ENCODE data around the gene ILKAP. TPM values are rescaled to one million over a fixed set of nuclear protein-coding genes. Genes with fewer than 3 reads are reported as not detected.

Gene ILKAP
- total and polyA plus RNA-seq, 2 donors (not counting 1 experiment from before 2014, with no cell fraction given) = 27.9 to 31.3 TPM

- no peaks in the 10 kb centered on the region for H3K36me3 ChIP-seq (ENCODE audit: control insufficient read depth, insufficient read depth, low read length)
- H4K20me1 ChIP-seq (ENCODE audit: control insufficient read depth, extremely low read depth, insufficient read depth, low read length) = no peaks in the 10 kb centered on the region
- H3K4me2 ChIP-seq (ENCODE audit: extremely low read depth, insufficient read depth, low read length) = no peak overlapping the region
- no peak overlapping the region for H3K27ac ChIP-seq (ENCODE audit: insufficient read depth, low read length)
- DNase-seq (ENCODE audit: low read depth in 2 of 2) = no peak
- TF ChIP-seq CTCF (conservative IDR thresholded peaks at IDR 0.05 in 1 of 2, IDR thresholded peaks at IDR 0.05 in 1 of 2; ENCODE audit: low read depth in 1 of 2, low read length in 2 of 2) (no peak), EZH2 (IDR thresholded peaks at IDR 0.05; ENCODE audit: low read length, missing control alignments) (no peak)
- no peaks in the 10 kb centered on the region for H3K27me3 ChIP-seq (ENCODE audit: control insufficient read depth, insufficient read depth, low read length)
- no peak overlapping the region for H3K9ac ChIP-seq (ENCODE audit: insufficient read depth, low read length)
- no peak overlapping the region for H2AFZ ChIP-seq (ENCODE audit: low read length)
- H3K9me3 ChIP-seq (ENCODE audit: control insufficient read depth, insufficient read depth, low read depth, low read length) = no peaks in the 10 kb centered on the region
- H3K4me1 ChIP-seq (ENCODE audit: control insufficient read depth, extremely low read depth, insufficient read depth, low read length) = peaks cover 3% of the 10 kb centered on the region
- H3K4me3 ChIP-seq (replicated peaks in 1 of 4; ENCODE audit: control extremely low read depth in 1 of 4, insufficient read depth in 1 of 4, low read depth in 3 of 4, low read length in 4 of 4) = no peak overlapping the region
- no peaks in the 10 kb centered on the region for H3K79me2 ChIP-seq (ENCODE audit: control insufficient read depth, insufficient read depth, low read length)
Measured at GRCh38 chr2:238132463-238133450, 70.7 kb downstream of the ILKAP start.

GRCh38 chr2:238131761-238132462 lies 71.6 kb downstream of the ILKAP start:
- H3K27me3 ChIP-seq (ENCODE audit: control insufficient read depth, insufficient read depth, low read length) = no peaks in the 10 kb centered on the region
- H3K9me3 ChIP-seq (ENCODE audit: control insufficient read depth, insufficient read depth, low read depth, low read length) = no peaks in the 10 kb centered on the region
- H3K4me1 ChIP-seq (ENCODE audit: control insufficient read depth, extremely low read depth, insufficient read depth, low read length) = peaks cover 2% of the 10 kb centered on the region
- H3K27ac ChIP-seq (ENCODE audit: insufficient read depth, low read length) = no peak overlapping the region
- H4K20me1 ChIP-seq (ENCODE audit: control insufficient read depth, extremely low read depth, insufficient read depth, low read length) = no peaks in the 10 kb centered on the region
- no peak overlapping the region for H3K4me3 ChIP-seq (replicated peaks in 1 of 4; ENCODE audit: control extremely low read depth in 1 of 4, insufficient read depth in 1 of 4, low read depth in 3 of 4, low read length in 4 of 4)
- no peaks in the 10 kb centered on the region for H3K79me2 ChIP-seq (ENCODE audit: control insufficient read depth, insufficient read depth, low read length)
- no peaks in the 10 kb centered on the region for H3K36me3 ChIP-seq (ENCODE audit: control insufficient read depth, insufficient read depth, low read length)
- H3K4me2 ChIP-seq (ENCODE audit: extremely low read depth, insufficient read depth, low read length) = no peak overlapping the region
- no peak overlapping the region for H2AFZ ChIP-seq (ENCODE audit: low read length)
- H3K9ac ChIP-seq (ENCODE audit: insufficient read depth, low read length) = no peak overlapping the region
- TF ChIP-seq EZH2 (IDR thresholded peaks at IDR 0.05; ENCODE audit: low read length, missing control alignments) (no peak), CTCF (conservative IDR thresholded peaks at IDR 0.05 in 1 of 2, IDR thresholded peaks at IDR 0.05 in 1 of 2; ENCODE audit: low read depth in 1 of 2, low read length in 2 of 2) (no peak)
- no peak for DNase-seq (ENCODE audit: low read depth in 2 of 2)

All from fibroblast of lung (primary cell).